ENCODE data around the gene CNIH2. TPM values are rescaled to one million over a fixed set of nuclear protein-coding genes. Genes with fewer than 3 reads are reported as not detected.
"Not testable (repeated sequence)": the region's sequence is repeated elsewhere in the genome, so short reads cannot be mapped to it uniquely, and the experiment has no call there.

Gene CNIH2
- 2.1 and 3.1 TPM in 2 replicates for total RNA-seq

GRCh38 chr11:66277471-66278362, at the start of gene CNIH2:
Gene CNIH2, plus strand, starts transcription at chr11:66278175. Its CDS starts 282 bp downstream, at chr11:66278457.
- intact Hi-C loops (cut with micrococcal nuclease), result no loop called here

- intact Hi-C loops (cut with micrococcal nuclease), result no loop called here
These were observed 49.5 kb upstream of the CNIH2 start for GRCh38 chr11:66228521-66228920.

GRCh38 chr11:66230156-66230555, 47.8 kb upstream of the CNIH2 start:
- intact Hi-C loops (cut with micrococcal nuclease), result no loop called here

- intact Hi-C loops (cut with micrococcal nuclease), result no loop called here
These were observed 47.0 kb upstream of the CNIH2 start for GRCh38 chr11:66230978-66231377.

- intact Hi-C loops (cut with micrococcal nuclease), result no loop called here
These were observed 46.4 kb upstream of the CNIH2 start for GRCh38 chr11:66231561-66231960.

GRCh38 chr11:66232769-66233168, 45.2 kb upstream of the CNIH2 start:
- intact Hi-C loops (cut with micrococcal nuclease), result no loop called here

GRCh38 chr11:66233301-66233700, 44.7 kb upstream of the CNIH2 start:
- intact Hi-C loops (cut with micrococcal nuclease), result no loop called here

- intact Hi-C loops (cut with micrococcal nuclease), result no loop called here
These were observed 42.8 kb upstream of the CNIH2 start for GRCh38 chr11:66235141-66235540.

- intact Hi-C loops (cut with micrococcal nuclease), result no loop called here
These were observed 40.1 kb upstream of the CNIH2 start for GRCh38 chr11:66237867-66238266.

- intact Hi-C loops (cut with micrococcal nuclease), result no loop called here
These were observed 39.1 kb upstream of the CNIH2 start for GRCh38 chr11:66238786-66239413.

- intact Hi-C loops (cut with micrococcal nuclease), result no loop called here
These were observed 38.5 kb upstream of the CNIH2 start for GRCh38 chr11:66239511-66239910.

GRCh38 chr11:66239998-66240780, 37.8 kb upstream of the CNIH2 start:
- intact Hi-C loops (cut with micrococcal nuclease), result no loop called here

GRCh38 chr11:66240781-66241136, 37.2 kb upstream of the CNIH2 start:
- intact Hi-C loops (cut with micrococcal nuclease), result no loop called here

GRCh38 chr11:66242095-66242765, 35.7 kb upstream of the CNIH2 start:
- intact Hi-C loops (cut with micrococcal nuclease), result no loop called here

GRCh38 chr11:66243782-66244535, 34.0 kb upstream of the CNIH2 start:
- intact Hi-C loops (cut with micrococcal nuclease), result no loop called here

GRCh38 chr11:66247295-66247694, 30.7 kb upstream of the CNIH2 start:
- intact Hi-C loops (cut with micrococcal nuclease), result no loop called here

- intact Hi-C loops (cut with micrococcal nuclease), result no loop called here
These were observed 30.2 kb upstream of the CNIH2 start for GRCh38 chr11:66247801-66248200.

- intact Hi-C loops (cut with micrococcal nuclease), result no loop called here
These were observed 29.1 kb upstream of the CNIH2 start for GRCh38 chr11:66248903-66249302.

GRCh38 chr11:66251809-66252208, 26.2 kb upstream of the CNIH2 start:
- intact Hi-C loops (cut with micrococcal nuclease), result no loop called here

- intact Hi-C loops (cut with micrococcal nuclease), result not testable (repeated sequence)
These were observed 24.9 kb upstream of the CNIH2 start for GRCh38 chr11:66253081-66253480.

GRCh38 chr11:66258473-66258893, 19.5 kb upstream of the CNIH2 start:
- intact Hi-C loops (cut with micrococcal nuclease), result loop anchor here (1.0 kb wide), 2 partner anchors 36 to 177 kb away; no protein-coding TSS in a partner anchor
